Stimulated activated naive CD8-positive, alpha-beta T cell treated with anti-CD3 and anti-CD28 coated beads, Interleukin-15, Interleukin-2, amounts not matched to agents 100 U/mL and 50 U/mL, for 24 hours (primary cell): Measurements from ENCODE around the gene ASB15.

Source experiments
- ATAC-seq: fragments of 150-1000 bp; cut with Tn5 transposase; one replicate; pipeline ENCODE4 v1.10.0; 2021
- DNase-seq: peaks from one replicate; pipeline ENCODE4 v3.0.0; 2021

Gene ASB15

DNA sequence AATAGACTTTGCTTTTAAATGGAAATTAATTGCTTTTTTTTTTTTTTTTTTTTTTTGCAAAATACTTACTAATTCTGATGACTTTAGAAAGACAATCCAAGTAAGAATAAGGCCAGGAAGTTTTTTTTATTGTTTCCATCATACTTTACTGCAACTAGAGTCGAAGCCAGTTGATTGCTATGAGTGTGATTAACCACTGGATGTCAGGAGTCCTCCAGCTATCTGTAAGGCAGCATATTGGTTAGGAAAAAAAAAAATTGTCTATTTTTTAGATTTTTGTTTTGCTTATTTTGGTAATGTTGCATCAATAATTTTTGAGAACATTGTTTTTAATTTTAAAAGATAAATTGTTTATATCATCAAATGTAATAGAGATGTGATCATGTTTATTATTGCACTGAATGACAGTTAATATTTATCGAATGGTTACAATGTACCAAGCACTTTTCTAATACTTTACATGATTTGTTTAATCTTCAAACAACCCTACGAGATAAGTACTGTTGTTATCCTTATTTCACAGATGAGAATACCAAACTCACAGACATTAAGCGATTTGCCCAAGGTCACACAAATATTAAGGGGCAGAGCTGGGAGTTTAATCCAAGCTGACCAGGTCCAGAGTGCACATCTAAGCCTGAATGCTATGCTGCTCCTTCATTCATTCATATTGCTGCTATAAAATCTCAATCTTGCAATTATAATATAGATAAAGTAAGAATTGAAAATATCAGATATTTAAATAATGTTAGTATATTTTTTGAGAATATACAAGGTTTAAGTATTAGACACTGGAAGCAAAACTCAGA lies 34.1 kb downstream of the ASB15 start:
- no peak for ATAC-seq
- DNase-seq = no peak

- no peak for DNase-seq
- no peak for ATAC-seq
Measured at GRCh38 chr7:123637203-123637602, 35.6 kb downstream of the ASB15 start.

DNA sequence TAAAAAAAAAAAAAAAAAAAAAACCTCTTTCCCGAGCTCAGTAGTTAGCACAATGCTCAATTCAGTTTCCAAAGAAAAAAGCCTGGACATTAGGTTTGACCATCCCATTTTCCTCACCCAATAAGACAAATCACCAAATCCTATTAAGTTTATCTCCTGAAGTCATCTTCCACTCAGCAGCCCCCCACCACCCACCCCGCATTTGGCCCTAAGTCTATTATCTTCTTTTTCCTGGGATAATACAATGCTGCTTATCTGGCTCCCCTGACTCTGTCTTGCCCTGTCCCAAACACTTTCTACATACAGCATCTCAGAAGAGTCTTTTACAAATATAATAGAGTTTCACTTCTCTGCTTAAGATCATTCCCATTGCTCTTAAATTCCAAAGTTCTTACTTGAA lies 36.3 kb downstream of the ASB15 start:
- no peak for DNase-seq
- no peak for ATAC-seq

- DNase-seq = no peak
- no peak for ATAC-seq
Measured at GRCh38 chr7:123639631-123640030, 38.0 kb downstream of the ASB15 start.

DNA sequence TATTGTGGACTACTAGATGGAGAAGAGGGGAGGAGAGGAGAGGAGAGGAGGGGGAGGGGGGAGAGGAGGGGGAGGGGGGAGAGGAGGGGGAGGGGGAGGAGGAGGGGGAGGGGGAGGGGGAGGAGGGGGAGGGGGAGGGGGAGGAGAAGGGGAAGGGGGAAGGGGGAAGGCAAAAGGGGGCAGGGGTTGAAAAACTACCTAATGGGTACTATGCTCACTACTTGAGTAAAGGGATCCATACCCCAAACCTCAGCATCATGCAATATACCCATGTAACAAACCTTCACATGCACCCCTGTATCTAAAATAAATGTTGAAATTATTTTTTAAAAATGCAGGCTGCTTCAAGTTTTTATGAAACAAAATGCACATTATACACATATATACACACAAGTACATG lies 39.0 kb downstream of the ASB15 start:
- DNase-seq (no peak), ATAC-seq (no peak)

DNA sequence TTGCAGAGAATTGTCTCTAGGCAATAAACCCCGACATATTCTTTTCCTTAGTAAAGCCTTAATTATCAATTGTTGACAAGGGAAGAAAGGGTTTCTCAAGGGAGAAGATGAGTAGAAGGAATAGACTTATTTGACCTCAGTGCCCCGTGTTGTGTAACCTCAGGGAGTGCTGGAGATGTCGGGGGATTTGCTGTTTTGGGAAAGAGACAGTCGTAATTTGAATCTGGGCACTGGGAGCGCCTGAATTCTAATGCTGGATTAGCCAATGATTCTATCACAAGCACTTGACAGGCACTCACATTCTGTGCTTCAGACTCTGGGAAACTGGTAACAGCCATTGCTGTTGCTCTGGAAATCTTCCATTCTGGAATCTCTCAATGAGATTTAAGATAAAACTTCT lies 40.3 kb downstream of the ASB15 start:
- ATAC-seq (no peak), DNase-seq (no peak)

GRCh38 chr7:123643495-123644441 lies 42.1 kb downstream of the ASB15 start:
- no peak for DNase-seq

DNA sequence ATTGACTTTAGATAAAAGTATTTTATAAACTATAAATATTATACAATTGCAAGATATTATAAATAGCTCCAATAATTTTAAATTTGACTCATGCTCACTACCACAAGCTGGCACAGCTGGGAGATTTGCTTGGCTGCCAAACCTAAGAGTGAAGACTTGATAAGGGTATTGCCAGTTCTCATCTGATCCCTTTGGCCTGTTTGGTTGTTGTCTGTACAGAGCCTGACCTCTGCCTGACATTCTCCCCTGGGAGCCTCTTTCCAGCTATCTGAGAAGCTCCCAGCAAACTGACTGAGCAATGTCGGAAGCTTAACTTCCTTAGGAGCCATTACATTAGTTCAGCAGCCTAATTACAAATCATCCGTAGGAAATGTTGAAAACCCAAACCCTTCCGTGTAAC lies 43.9 kb downstream of the ASB15 start:
- ATAC-seq (no peak), DNase-seq (no peak)

More at GRCh38 chr7:123643495-123644441, 42.1 kb downstream of the ASB15 start:
- ATAC-seq = no peak

DNA sequence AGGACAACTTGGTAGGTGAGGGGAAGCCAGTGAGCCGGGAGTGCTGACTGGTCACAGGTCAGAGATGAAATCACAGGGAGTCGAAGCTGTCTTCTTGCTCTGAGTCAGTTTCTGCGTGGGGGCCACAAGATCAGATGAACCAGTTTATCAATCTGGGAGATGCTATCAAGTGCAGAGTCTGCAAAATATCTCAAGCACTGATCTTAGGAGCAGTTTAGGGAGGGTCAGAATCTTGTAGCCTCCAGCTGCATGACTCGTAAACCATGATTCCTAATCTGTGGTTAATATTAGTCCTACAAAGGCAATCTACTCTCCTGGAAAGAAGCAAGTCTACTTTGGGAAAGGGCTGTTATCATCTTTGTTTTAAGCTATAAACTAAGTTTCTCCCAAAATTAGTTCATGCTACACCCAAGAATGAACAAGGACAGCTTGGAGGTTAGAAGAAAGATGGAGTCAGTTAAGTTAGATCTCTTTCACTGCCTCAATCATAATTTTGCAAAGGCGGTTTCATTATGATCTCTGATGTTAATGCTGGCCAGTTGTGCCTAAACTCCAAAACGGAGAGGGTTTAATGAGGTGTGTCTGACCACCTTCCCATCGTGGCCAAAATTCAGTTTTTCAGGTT lies 45.6 kb downstream of the ASB15 start:
- no peak for ATAC-seq

DNA sequence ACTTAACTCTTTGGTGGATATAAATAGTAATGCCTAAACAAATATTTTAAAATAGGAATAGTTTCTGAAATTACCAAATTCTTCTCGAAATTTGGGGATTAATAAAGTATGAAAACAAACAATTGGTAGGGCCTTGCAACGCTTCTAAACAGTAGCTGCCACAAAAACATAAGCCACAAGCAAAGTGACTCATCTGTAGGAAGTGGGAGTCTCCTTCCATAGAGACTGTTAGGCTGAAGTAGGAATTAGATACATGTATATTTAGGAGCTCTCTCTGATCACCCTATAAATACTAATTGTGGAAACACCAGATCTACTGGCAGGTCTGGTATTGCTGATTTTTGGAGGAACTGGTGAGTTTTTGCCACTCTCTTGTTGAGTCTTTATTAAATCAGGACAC lies 48.3 kb downstream of the ASB15 start:
- ATAC-seq (no peak), DNase-seq (no peak)

More for the DNA sequence above, 45.6 kb downstream of the ASB15 start:
- no peak for DNase-seq

- DNase-seq = no peak
- ATAC-seq = no peak
Measured at GRCh38 chr7:123650595-123650994, 49.0 kb downstream of the ASB15 start.

- no peak for ATAC-seq
- DNase-seq = no peak
Measured at GRCh38 chr7:123652406-123652805, 50.8 kb downstream of the ASB15 start.

DNA sequence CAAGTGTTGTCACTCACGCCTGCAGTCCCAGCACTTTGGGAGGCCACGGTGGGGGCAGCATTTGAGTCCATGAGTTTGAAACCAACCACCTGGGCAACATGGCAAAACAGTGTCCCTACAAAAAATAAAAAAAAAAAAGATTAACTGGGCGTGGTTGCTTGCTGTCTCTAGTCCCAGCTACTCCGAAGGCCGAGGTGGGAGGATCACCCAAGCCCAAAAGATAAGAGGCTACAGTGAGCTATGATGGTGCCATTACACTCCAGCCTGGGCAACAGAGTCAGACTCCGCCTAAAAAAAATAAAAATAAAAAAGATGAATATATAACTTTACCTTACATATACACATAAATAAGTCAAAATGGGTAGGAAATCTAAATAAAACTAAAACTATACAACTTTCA lies 51.5 kb downstream of the ASB15 start:
- ATAC-seq (no peak), DNase-seq (no peak)

GRCh38 chr7:123655614-123656013 lies 54.0 kb downstream of the ASB15 start, which contains the start of gene LMOD2:
LMOD2 (plus strand) TSS chr7:123655866; CDS start chr7:123655964, 98 bp downstream.
- DNase-seq = no peak
- no peak for ATAC-seq

DNA sequence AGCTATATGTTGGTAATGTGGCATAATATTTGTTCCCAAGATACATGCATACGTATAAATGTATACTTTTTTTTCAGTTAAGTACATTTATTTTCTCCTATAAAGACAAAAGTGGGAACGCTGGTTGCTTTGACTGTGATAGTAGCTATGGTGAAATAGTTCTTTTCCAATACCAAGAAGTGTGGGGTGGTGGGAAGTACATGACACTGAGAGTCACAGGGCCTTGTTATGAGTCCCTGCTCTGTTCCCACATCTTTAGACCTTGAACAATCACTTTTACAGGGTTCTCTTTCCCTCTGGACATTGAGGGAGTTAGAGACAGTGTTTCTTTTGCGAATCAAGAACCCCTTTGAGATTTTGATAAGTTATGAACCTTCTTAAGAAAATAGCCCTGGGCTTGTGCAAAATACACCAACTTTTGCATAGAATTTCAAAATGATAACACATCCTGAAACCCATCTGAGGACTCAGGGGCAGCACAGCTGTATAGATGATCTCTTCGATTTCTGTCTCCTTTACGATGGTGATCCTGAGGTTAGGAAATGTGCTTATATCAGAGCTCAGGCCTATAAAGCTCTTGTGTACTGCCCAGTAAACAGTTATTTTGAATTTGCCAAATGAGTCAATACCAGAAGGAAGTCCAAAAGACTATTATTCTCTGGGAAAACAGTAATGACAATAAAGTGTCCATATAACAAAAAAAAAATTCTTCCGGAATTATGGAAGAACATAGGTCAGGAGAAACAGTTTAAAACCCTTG lies 55.1 kb downstream of the ASB15 start:
- DNase-seq (no peak), ATAC-seq (no peak)

DNA sequence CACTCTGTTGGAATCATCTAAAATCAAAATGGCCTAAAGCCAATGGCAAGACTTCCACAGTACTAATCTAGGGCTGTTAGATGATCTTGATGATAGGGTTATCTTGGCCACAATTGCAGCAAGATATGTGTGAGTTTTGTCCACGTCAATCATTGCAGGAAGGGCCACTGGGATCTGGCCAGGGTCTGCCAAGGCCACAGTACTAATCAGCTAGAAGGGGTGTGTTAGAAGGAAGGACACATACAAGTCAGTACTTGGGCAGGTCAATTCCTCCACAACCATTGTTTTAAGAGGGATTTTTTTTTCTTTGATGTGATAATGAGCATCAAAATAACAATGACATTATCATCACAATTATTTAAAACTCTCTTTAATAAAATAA lies 55.7 kb downstream of the ASB15 start:
- ATAC-seq (no peak), DNase-seq (no peak)

GRCh38 chr7:123658023-123658422 lies 56.4 kb downstream of the ASB15 start:
- DNase-seq (no peak), ATAC-seq (no peak)

DNA sequence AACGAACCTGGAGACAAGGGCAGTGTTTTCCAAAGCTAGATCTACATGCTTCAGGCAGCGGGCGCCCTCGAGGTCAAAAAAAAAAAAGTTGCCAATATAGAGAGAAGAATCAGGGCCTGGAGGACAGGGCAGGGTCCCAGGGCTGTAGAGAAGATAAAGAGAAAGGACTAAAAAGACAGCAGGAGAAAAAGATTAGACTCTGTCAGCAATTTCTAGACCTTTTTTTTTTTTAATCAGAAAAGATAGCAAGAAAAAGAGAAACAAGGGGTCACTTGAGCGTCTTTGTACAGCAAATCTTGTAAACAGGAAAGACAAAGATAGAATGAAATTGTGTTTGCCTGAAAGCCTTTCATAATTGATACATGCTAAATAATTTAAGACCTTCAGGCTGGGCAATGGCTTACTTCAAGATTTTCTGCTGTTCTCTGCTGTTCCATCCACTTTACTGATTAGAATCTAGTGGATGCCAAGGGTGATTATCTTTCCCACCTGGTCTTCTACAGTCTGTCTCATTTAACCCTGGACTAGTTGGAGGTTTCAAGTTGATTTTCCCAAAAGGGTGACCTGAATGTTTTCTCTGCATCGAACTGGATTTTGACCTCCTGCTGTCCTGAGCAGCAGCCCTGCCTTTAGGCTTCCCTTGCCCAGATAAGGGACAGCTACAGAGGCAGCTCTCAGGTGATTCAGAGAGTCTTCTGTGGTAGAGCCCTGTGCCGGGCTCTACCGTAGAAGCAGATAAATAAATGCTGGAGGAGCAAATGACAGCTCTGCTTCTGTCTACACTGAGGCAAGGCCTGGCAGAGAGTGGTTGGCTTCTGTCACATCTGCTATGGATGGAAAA lies 59.1 kb downstream of the ASB15 start:
- DNase-seq = no peak
- ATAC-seq = no peak

GRCh38 chr7:123661765-123662164 lies 60.1 kb downstream of the ASB15 start:
- ATAC-seq = no peak
- DNase-seq = no peak

DNA sequence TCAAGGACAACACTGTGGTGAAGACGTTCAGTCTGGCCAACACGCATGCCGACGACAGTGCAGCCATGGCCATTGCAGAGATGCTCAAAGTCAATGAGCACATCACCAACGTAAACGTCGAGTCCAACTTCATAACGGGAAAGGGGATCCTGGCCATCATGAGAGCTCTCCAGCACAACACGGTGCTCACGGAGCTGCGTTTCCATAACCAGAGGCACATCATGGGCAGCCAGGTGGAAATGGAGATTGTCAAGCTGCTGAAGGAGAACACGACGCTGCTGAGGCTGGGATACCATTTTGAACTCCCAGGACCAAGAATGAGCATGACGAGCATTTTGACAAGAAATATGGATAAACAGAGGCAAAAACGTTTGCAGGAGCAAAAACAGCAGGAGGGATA lies 60.7 kb downstream of the ASB15 start:
- DNase-seq (no peak), ATAC-seq (no peak)

DNA sequence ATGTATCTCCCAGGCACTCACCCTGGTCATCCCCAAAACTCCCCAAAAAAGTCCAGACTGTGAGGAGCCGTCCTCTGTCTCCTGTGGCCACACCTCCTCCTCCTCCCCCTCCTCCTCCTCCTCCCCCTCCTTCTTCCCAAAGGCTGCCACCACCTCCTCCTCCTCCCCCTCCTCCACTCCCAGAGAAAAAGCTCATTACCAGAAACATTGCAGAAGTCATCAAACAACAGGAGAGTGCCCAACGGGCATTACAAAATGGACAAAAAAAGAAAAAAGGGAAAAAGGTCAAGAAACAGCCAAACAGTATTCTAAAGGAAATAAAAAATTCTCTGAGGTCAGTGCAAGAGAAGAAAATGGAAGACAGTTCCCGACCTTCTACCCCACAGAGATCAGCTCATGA lies 61.1 kb downstream of the ASB15 start:
- no peak for DNase-seq
- ATAC-seq = no peak
